HepG2 (cell line): ENCODE data around the gene AATF. TPM values are rescaled to one million over a fixed set of nuclear protein-coding genes. Genes with fewer than 3 reads are reported as not detected.

Source experiments
- ELF4 ChIP-seq: sonication (generic); formaldehyde crosslinking; IDR thresholded peaks from 2 replicates; pipeline ENCODE4 v1.5.0; 2020; ENCODE audit warnings: missing genetic modification reagents, mild to moderate bottlenecking, moderate library complexity, borderline replicate concordance
- FOSL2 ChIP-seq: sonication (generic); formaldehyde crosslinking; IDR thresholded peaks from 2 replicates; pipeline ENCODE4 v1.4.0; 2020; ENCODE audit warnings: missing genetic modification reagents
- FOXJ3 ChIP-seq: sonication (generic); formaldehyde crosslinking; IDR thresholded peaks from 2 replicates; pipeline ENCODE4 v1.4.0; 2020; ENCODE audit warnings: missing genetic modification reagents, mild to moderate bottlenecking, borderline replicate concordance
- HDAC1 ChIP-seq: sonication (generic); formaldehyde crosslinking; IDR thresholded peaks from 2 replicates; pipeline ENCODE4 v1.5.1; 2020; ENCODE audit warnings: mild to moderate bottlenecking, missing genetic modification reagents
- HNRNPH1 ChIP-seq: fragments of 200-400 bp; formaldehyde crosslinking; optimal IDR thresholded peaks from 2 replicates; pipeline ENCODE3; 2017; ENCODE audit warnings: mild to moderate bottlenecking, low read depth, low read length
- HOXD1 ChIP-seq: sonication (generic); formaldehyde crosslinking; IDR thresholded peaks from 2 replicates; pipeline ENCODE4 v1.5.0; 2020; ENCODE audit warnings: missing genetic modification reagents
- IRF1 ChIP-seq: sonication (generic); formaldehyde crosslinking; IDR thresholded peaks from 2 replicates; pipeline ENCODE4 v1.4.0; 2020; ENCODE audit warnings: low read depth, mild to moderate bottlenecking, missing genetic modification reagents
- KDM5A ChIP-seq: fragments of 200-600 bp; sonication (generic); IDR thresholded peaks from 2 replicates; pipeline ENCODE4 v1.7.0; 2018; ENCODE audit warnings: antibody characterized with exemption, mild to moderate bottlenecking, low read length, borderline replicate concordance
- MAZ ChIP-seq, 2 experiments: sonication (generic) in 1 of 2; formaldehyde crosslinking in 1 of 2; IDR thresholded peaks; 2 replicates each; pipeline versions ENCODE4 v1.5.0 to v1.6.1; 2012 to 2020; ENCODE audit warnings: low read depth in 2 of 2, mild to moderate bottlenecking in 2 of 2, borderline replicate concordance in 1 of 2, improper control_type of control experiment in 1 of 2, low read length in 1 of 2, missing genetic modification reagents in 1 of 2, moderate library complexity in 1 of 2
- NFE2L2 ChIP-seq: fragments of 150-350 bp; IDR thresholded peaks from 2 replicates; pipeline ENCODE4 v1.6.1; 2014; ENCODE audit warnings: low read length
- NPAS2 ChIP-seq: sonication (generic); formaldehyde crosslinking; IDR thresholded peaks from 2 replicates; pipeline ENCODE4 v1.8.0; 2022; ENCODE audit warnings: mild to moderate bottlenecking, missing genetic modification reagents, borderline replicate concordance
- PAF1 ChIP-seq: IDR thresholded peaks from 2 replicates; pipeline ENCODE4 v1.6.1; 2016; ENCODE audit warnings: missing genetic modification reagents, missing compliant biosample characterization
- POLR2AphosphoS5 ChIP-seq: IDR thresholded peaks from 2 replicates; pipeline ENCODE4 v1.6.1; 2012; ENCODE audit warnings: low read depth, low read length
- RXRB ChIP-seq: IDR thresholded peaks from 2 replicates; pipeline ENCODE4 v1.6.1; 2016; ENCODE audit warnings: borderline replicate concordance, missing genetic modification reagents, missing compliant biosample characterization
- SALL2 ChIP-seq: sonication (generic); formaldehyde crosslinking; IDR thresholded peaks from 2 replicates; pipeline ENCODE4 v1.8.1; 2023; ENCODE audit warnings: mild to moderate bottlenecking, missing genetic modification reagents, inconsistent platforms
- SIX4 ChIP-seq: sonication (generic); formaldehyde crosslinking; IDR thresholded peaks from 2 replicates; pipeline ENCODE4 v1.4.0; 2020; ENCODE audit warnings: missing genetic modification reagents
- SMYD3 ChIP-seq: sonication (generic); formaldehyde crosslinking; IDR thresholded peaks from 2 replicates; pipeline ENCODE4 v1.8.1; 2023; ENCODE audit warnings: mild to moderate bottlenecking, missing genetic modification reagents
- SOX5 ChIP-seq: IDR thresholded peaks from 2 replicates; pipeline ENCODE4 v1.6.1; 2016; ENCODE audit warnings: borderline replicate concordance
- TAF15 ChIP-seq: fragments of 200-400 bp; formaldehyde crosslinking; IDR thresholded peaks from one replicate; pipeline ENCODE4 v1.6.1; 2018; ENCODE audit warnings: mild to moderate bottlenecking, low read depth, low read length; ENCODE audit not compliant: poor library complexity, severe bottlenecking
- TGIF2 ChIP-seq: IDR thresholded peaks from 2 replicates; pipeline ENCODE4 v1.6.1; 2016; ENCODE audit warnings: control low read depth, missing compliant biosample characterization
- ZNF138 ChIP-seq: sonication (generic); formaldehyde crosslinking; IDR thresholded peaks from 2 replicates; pipeline ENCODE4 v1.5.0; 2020; ENCODE audit warnings: mild to moderate bottlenecking, low read depth, missing genetic modification reagents
- ZNF24 ChIP-seq: fragments of 450-650 bp; IDR thresholded peaks from 2 replicates; pipeline ENCODE4 v1.6.1; 2017; ENCODE audit warnings: antibody characterized with exemption, mild to moderate bottlenecking
- ZNF260 ChIP-seq: sonication (generic); formaldehyde crosslinking; IDR thresholded peaks from 2 replicates; pipeline ENCODE4 v1.4.0; 2020; ENCODE audit warnings: missing genetic modification reagents, low read depth, mild to moderate bottlenecking, borderline replicate concordance
- ZNF280B ChIP-seq: sonication (generic); formaldehyde crosslinking; IDR thresholded peaks from 2 replicates; pipeline ENCODE4 v1.5.0; 2020; ENCODE audit warnings: missing genetic modification reagents, mild to moderate bottlenecking, borderline replicate concordance
- ZNF446 ChIP-seq: sonication (generic); formaldehyde crosslinking; IDR thresholded peaks from 2 replicates; pipeline ENCODE4 v1.5.0; 2020; ENCODE audit warnings: mild to moderate bottlenecking, missing genetic modification reagents
- ZNF510 ChIP-seq: sonication (generic); formaldehyde crosslinking; IDR thresholded peaks from 2 replicates; pipeline ENCODE4 v1.4.0; 2020; ENCODE audit warnings: low read depth, mild to moderate bottlenecking, missing genetic modification reagents
- ZNF569 ChIP-seq: sonication (generic); formaldehyde crosslinking; IDR thresholded peaks from 2 replicates; pipeline ENCODE4 v1.5.0; 2020; ENCODE audit warnings: mild to moderate bottlenecking, missing genetic modification reagents, moderate library complexity, borderline replicate concordance
- polyA plus RNA-seq, 8 experiments: library from polyadenylated mRNA; depleted of rRNA in 3 of 8; stranded (reverse) in 7 of 8; unstranded in 1 of 8; fragments of >200 nt; fragmentation: Illumina TruSeq in 4 of 8; extraction: Trizol in 4 of 8; gene quantifications; 2 replicates each; pipeline versions ENCODE4 v1.2.1 to v1.2.3, GENCODE V29; 2011 to 2016; ENCODE audit warnings: low read depth in 4 of 8, missing spikeins in 1 of 8, mixed read lengths in 1 of 8; ENCODE audit not compliant: insufficient read depth in 1 of 8
- total RNA-seq, 5 experiments: library from RNA; depleted of rRNA; stranded (reverse); fragments of >200 nt; fragmentation: Illumina TruSeq; extraction: Trizol; gene quantifications; 2 replicates each; pipeline ENCODE4 v1.2.3, GENCODE V29; 2016; ENCODE audit warnings: low read depth in 1 of 5

Gene AATF
- total and polyA plus RNA-seq, 2 of the 13 experiments (the other 11 are each of a cell fraction or from before 2014, with no cell fraction given) = 9.1 to 53.3 TPM

- TF ChIP-seq ZNF260 (CRISPR knock-in tag) = no peak
- TF ChIP-seq TGIF2 (CRISPR knock-in tag) = peak; percentile 85
- peak; percentile 97; the same call in 1 of the 2 replicates for TF ChIP-seq ZNF510 (CRISPR knock-in tag)
- TF ChIP-seq ZNF446 (CRISPR knock-in tag) = peak; percentile 93
- TF ChIP-seq NFE2L2 = no peak
- no peak for TF ChIP-seq HNRNPH1
- TF ChIP-seq SMYD3 = peak; percentile 100
- no peak for TF ChIP-seq NPAS2
- peak; percentile 69 for TF ChIP-seq RXRB (CRISPR knock-in tag)
- TF ChIP-seq ELF4 (CRISPR knock-in tag) = peak; percentile 99
- TF ChIP-seq HDAC1 (CRISPR knock-in tag) = peak; percentile 92
- peak; percentile 99 for TF ChIP-seq SALL2 (CRISPR knock-in tag)
- peak; percentile 5; the same call in 1 of the 2 replicates for TF ChIP-seq ZNF24
- TF ChIP-seq HOXD1 (CRISPR knock-in tag) = peak; percentile 92; the same call in 1 of the 2 replicates
- peak; percentile 90 for TF ChIP-seq TAF15
- peak; percentile 56; the same call in 1 of the 2 replicates for TF ChIP-seq KDM5A
- TF ChIP-seq SIX4 (CRISPR knock-in tag) = peak; percentile 58; the same call in 1 of the 2 replicates
- TF ChIP-seq SOX5 (CRISPR knock-in tag) = peak; percentile 72
- TF ChIP-seq ZNF280B (CRISPR knock-in tag) = peak; percentile 100
- TF ChIP-seq FOXJ3 (CRISPR knock-in tag) = no peak
- no peak for TF ChIP-seq IRF1 (CRISPR knock-in tag)
- TF ChIP-seq FOSL2 (CRISPR knock-in tag) = peak; percentile 53
- TF ChIP-seq POLR2AphosphoS5 = peak; percentile 88
- TF ChIP-seq ZNF569 (CRISPR knock-in tag) = peak; percentile 94; the same call in 1 of the 2 replicates
- no peak for TF ChIP-seq PAF1 (CRISPR knock-in tag)
- peak; percentile 99 for TF ChIP-seq ZNF138
- TF ChIP-seq MAZ (IDR thresholded peaks at IDR 0.05; ENCODE audit: borderline replicate concordance, low read depth, low read length) = peak; percentile 55; the same call in 1 of the 2 replicates
- TF ChIP-seq MAZ (CRISPR knock-in tag; IDR thresholded peaks at IDR 0.05; ENCODE audit: low read depth) = peak; percentile 99
Observed at GRCh38 chr17:36948717-36949460, at the start of gene AATF (continued).
